RWPE2 (cell line): ENCODE results near the gene VPS4A.

ENCODE experiments used
- ATAC-seq: fragments of 200-7000 bp; cut with Tn5 transposase; 3 replicates; pipeline ENCODE4 v1.9.1; 2021; ENCODE audit warnings: low read depth
- DNase-seq: peaks from one replicate; pipeline ENCODE4 v3.0.0-alpha.2; 2020; ENCODE audit warnings: low spot score
- H3K27ac ChIP-seq: fragments of 450-650 bp; 2 replicates; pipeline ENCODE4 v1.5.1; 2017; ENCODE audit warnings: mild to moderate bottlenecking; ENCODE audit not compliant: poor library complexity, severe bottlenecking
- H3K27me3 ChIP-seq: fragments of 250-450 bp; sonication (Bioruptor Pico); 2 replicates; pipeline ENCODE4 v1.5.1; 2021; ENCODE audit warnings: mild to moderate bottlenecking, moderate library complexity; ENCODE audit not compliant: insufficient read depth, poor library complexity, severe bottlenecking
- H3K36me3 ChIP-seq: fragments of 250-450 bp; sonication (Bioruptor Pico); 2 replicates; pipeline ENCODE4 v1.5.1; 2020; ENCODE audit warnings: low read depth, mild to moderate bottlenecking, moderate library complexity
- H3K4me1 ChIP-seq: fragments of 250-450 bp; sonication (Bioruptor Pico); 2 replicates; pipeline ENCODE4 v1.5.1; 2021; ENCODE audit warnings: mild to moderate bottlenecking, moderate library complexity; ENCODE audit not compliant: insufficient read depth, poor library complexity, severe bottlenecking
- H3K4me3 ChIP-seq: fragments of 250-450 bp; sonication (Bioruptor Pico); 2 replicates; pipeline ENCODE4 v1.5.1; 2021; ENCODE audit warnings: mild to moderate bottlenecking, moderate library complexity; ENCODE audit not compliant: severe bottlenecking
- H3K9me3 ChIP-seq: fragments of 250-450 bp; sonication (Bioruptor Pico); 2 replicates; pipeline ENCODE4 v1.5.1; 2021; ENCODE audit warnings: mild to moderate bottlenecking, moderate library complexity; ENCODE audit not compliant: severe bottlenecking
- TF ChIP-seq, protein P1 (sequence below): fragments of 450-650 bp; IDR thresholded peaks from one replicate; pipeline ENCODE4 v1.5.1; 2017; ENCODE audit warnings: mild to moderate bottlenecking, moderate library complexity; ENCODE audit not compliant: poor library complexity, severe bottlenecking

VPS4A gene

DNA sequence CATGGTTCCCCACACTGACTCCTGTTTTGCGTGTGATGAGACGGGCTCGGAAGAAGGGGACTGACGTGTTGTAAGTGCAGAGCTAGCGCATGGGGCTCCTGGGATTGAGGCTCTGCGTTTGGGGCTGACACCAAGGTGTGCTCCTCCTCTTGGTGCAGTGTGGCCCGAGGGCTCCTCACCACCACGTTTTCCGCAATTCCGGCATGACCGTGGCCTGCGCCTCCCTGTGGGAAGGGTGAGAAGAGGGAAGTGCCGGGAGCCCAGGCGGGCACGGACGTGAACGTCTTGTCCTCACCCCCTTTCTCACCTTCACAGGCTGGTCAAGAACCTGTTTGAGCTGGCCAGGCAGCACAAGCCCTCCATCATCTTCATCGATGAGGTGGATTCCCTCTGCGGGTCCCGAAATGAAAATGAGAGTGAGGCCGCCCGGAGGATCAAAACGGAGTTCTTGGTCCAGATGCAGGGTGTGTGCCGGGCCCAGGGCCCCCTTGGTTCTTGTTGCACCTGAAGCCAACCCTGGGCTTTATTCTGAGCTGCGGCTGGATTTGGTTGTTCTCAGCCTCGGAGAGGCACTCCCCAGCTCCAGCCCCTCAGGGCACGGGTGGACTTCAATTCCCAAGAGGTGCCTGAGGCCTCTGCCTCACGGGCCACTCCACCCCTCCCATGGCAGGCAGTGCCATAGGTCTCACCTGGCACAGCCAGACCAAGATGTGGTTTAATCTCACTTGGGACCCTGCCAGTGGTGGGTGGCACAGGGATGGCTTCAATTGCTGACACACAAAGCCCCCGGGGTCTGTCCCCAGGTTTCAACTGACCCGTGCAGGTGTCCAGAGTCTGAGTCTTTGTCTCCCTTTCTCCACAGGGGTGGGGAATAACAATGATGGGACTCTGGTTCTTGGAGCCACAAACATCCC, 8.9 kb downstream of the VPS4A start:
- Histone ChIP-seq H3K27ac (no peak overlapping the region), H3K4me1 (no peaks in the 10 kb centered on the region), H3K4me3 (no peak overlapping the region), H3K36me3 (peaks cover 94% of the 10 kb centered on the region), H3K9me3 (no peaks in the 10 kb centered on the region), H3K27me3 (no peaks in the 10 kb centered on the region)
- TF ChIP-seq, protein P1, sequence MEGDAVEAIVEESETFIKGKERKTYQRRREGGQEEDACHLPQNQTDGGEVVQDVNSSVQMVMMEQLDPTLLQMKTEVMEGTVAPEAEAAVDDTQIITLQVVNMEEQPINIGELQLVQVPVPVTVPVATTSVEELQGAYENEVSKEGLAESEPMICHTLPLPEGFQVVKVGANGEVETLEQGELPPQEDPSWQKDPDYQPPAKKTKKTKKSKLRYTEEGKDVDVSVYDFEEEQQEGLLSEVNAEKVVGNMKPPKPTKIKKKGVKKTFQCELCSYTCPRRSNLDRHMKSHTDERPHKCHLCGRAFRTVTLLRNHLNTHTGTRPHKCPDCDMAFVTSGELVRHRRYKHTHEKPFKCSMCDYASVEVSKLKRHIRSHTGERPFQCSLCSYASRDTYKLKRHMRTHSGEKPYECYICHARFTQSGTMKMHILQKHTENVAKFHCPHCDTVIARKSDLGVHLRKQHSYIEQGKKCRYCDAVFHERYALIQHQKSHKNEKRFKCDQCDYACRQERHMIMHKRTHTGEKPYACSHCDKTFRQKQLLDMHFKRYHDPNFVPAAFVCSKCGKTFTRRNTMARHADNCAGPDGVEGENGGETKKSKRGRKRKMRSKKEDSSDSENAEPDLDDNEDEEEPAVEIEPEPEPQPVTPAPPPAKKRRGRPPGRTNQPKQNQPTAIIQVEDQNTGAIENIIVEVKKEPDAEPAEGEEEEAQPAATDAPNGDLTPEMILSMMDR, result no peak
- DNase-seq (no peak), ATAC-seq (no peak)

DNA sequence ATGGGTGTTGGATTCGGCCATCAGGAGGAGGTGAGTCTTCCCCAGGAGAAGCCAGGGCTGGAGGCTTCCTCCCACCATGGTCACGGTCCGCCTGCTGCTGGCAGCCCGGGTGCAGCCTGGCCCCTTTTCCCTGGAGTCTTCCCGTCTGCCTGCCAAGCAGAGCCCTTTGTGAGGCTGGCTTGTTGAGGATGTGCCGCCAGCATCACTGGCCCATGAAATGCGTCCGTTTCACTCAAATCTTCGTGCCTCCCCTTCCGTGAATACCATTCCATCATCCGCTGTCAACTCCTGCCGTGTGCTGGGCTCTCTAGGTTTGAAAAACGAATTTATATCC, 9.6 kb downstream of the VPS4A start:
- TF ChIP-seq, protein P1, result no peak
- no peak overlapping the region for H3K4me3 ChIP-seq
- ATAC-seq (no peak), DNase-seq (no peak)
- H3K27ac ChIP-seq, result no peak overlapping the region
- H3K9me3 ChIP-seq, result no peaks in the 10 kb centered on the region
- H3K27me3 ChIP-seq, result no peaks in the 10 kb centered on the region
- no peaks in the 10 kb centered on the region for H3K4me1 ChIP-seq
- H3K36me3 ChIP-seq, result peaks cover 96% of the 10 kb centered on the region

GRCh38 chr16:69321080-69321479, 9.9 kb downstream of the VPS4A start:
- DNase-seq (no peak), ATAC-seq (no peak)
- Histone ChIP-seq H3K9me3 (no peaks in the 10 kb centered on the region), H3K4me3 (no peak overlapping the region), H3K36me3 (peaks cover 96% of the 10 kb centered on the region), H3K4me1 (no peaks in the 10 kb centered on the region), H3K27ac (no peak overlapping the region), H3K27me3 (no peaks in the 10 kb centered on the region)
- TF ChIP-seq, protein P1, result no peak

DNA sequence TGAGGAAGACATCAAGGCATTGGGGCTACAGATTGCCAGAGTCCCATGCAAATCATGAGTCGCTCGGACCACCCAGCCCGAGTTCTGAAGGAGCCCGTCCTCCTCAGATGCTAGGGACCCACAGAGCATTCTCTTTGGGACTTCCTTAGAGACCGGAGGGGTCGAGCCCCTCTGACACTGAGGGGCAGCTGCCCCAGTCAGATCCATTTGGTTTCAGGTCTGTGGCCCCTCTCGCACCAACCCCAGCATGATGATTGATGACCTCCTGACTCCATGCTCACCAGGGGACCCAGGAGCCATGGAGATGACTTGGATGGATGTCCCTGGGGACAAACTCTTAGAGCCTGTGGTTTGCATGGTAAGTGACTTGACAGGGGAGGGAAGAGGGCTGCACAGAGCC, 11.2 kb downstream of the VPS4A start:
- no peaks in the 10 kb centered on the region for H3K27me3 ChIP-seq
- peaks cover 95% of the 10 kb centered on the region for H3K36me3 ChIP-seq
- DNase-seq (no peak), ATAC-seq (no peak)
- TF ChIP-seq, protein P1, result no peak
- no peaks in the 10 kb centered on the region for H3K9me3 ChIP-seq
- peaks cover 5% of the 10 kb centered on the region for H3K4me1 ChIP-seq
- no peak overlapping the region for H3K27ac ChIP-seq
- no peak overlapping the region for H3K4me3 ChIP-seq

DNA sequence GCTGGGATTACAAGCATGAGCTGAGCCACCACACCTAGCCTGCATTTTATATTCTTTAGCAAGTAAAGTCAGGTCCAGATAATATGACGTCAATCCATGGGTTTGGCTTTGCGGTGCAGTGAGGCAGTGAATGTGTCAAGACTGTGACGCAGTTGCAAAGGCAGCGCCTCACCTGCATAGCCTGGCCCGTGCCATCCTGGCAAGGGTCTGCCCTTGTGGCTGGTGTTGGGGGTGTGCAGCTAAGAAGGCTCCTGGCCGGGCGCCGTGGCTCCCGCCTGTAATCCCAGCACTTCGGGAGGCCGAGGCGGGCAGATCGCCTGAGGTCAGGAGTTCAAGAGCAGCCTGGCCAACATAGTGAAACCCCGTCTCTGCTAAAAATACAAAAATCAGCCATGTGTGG, 12.3 kb downstream of the VPS4A start:
- Histone ChIP-seq H3K27ac (no peak overlapping the region), H3K27me3 (no peaks in the 10 kb centered on the region), H3K4me1 (peaks cover 12% of the 10 kb centered on the region), H3K9me3 (no peaks in the 10 kb centered on the region), H3K36me3 (peaks cover 98% of the 10 kb centered on the region), H3K4me3 (no peak overlapping the region)
- DNase-seq (no peak), ATAC-seq (no peak)
- TF ChIP-seq, protein P1, result no peak
